GM18868 (cell line): Measurements from ENCODE around the gene SLC7A11.

ENCODE experiments used
- ATAC-seq: cut with Tn5 transposase; IDR thresholded peaks from one replicate; pipeline ENCODE4 v1.9.1; 2021; ENCODE audit warnings: mild to moderate bottlenecking, moderate library complexity; ENCODE audit not compliant: unreplicated experiment

The SLC7A11 gene

GRCh38 chr4:138174981-138175794 lies 67.0 kb downstream of the SLC7A11 start:
- ATAC-seq, result no peak

- ATAC-seq, result no peak
Measured at GRCh38 chr4:138164208-138164607, 77.9 kb downstream of the SLC7A11 start.

- ATAC-seq, result no peak
Measured at GRCh38 chr4:138163171-138163570, 79.0 kb downstream of the SLC7A11 start.

- no peak for ATAC-seq
Measured at GRCh38 chr4:138162259-138162658, 79.9 kb downstream of the SLC7A11 start.

GRCh38 chr4:138161351-138161750 lies 80.8 kb downstream of the SLC7A11 start:
- ATAC-seq, result no peak

GRCh38 chr4:138158746-138159297 lies 83.3 kb downstream of the SLC7A11 start:
- ATAC-seq, result no peak

- no peak for ATAC-seq
Measured at GRCh38 chr4:138140879-138141278, 101.3 kb downstream of the SLC7A11 start.

GRCh38 chr4:138138774-138139173 lies 103.4 kb downstream of the SLC7A11 start:
- no peak for ATAC-seq

GRCh38 chr4:138135610-138136009 lies 106.5 kb downstream of the SLC7A11 start:
- ATAC-seq, result no peak

GRCh38 chr4:138118270-138118669 lies 123.9 kb downstream of the SLC7A11 start:
- no peak for ATAC-seq

- no peak for ATAC-seq
Measured at GRCh38 chr4:138115053-138115452, 127.1 kb downstream of the SLC7A11 start.

GRCh38 chr4:138114434-138114833 lies 127.7 kb downstream of the SLC7A11 start:
- ATAC-seq, result peak; percentile 98
